NOMO-1 (cell line): ENCODE measurements around the gene LRRC8B.

ENCODE experiments used
- DNase-seq, 2 experiments: peaks; one replicate each; lab custom pipeline; 2025; ENCODE audit not compliant: unreplicated experiment in 2 of 2; lab: John Stamatoyannopoulos, UW

LRRC8B gene

GRCh38 chr1:89630048-89630447 is 105.4 kb downstream of the LRRC8B start:
- no peak for DNase-seq

GRCh38 chr1:89631816-89632656 is 107.4 kb downstream of the LRRC8B start:
- DNase-seq, result no peak

- peak; percentile 83 to 86 for DNase-seq
Measured at GRCh38 chr1:89632657-89633247, 108.1 kb downstream of the LRRC8B start, which contains the start of gene LRRC8C. LRRC8C (plus strand) TSS chr1:89633120; CDS start chr1:89686474, 53,354 bp downstream.

GRCh38 chr1:89633248-89633799 is 108.7 kb downstream of the LRRC8B start:
- DNase-seq, result peak; percentile 49 to 50

- peak; percentile 12 to 20 for DNase-seq
Measured at GRCh38 chr1:89633800-89634625, 109.4 kb downstream of the LRRC8B start.

- peak in 1 of 2 experiments; percentile 43 for DNase-seq
Measured at GRCh38 chr1:89635825-89636815, 111.5 kb downstream of the LRRC8B start.

GRCh38 chr1:89637496-89637895 is 112.9 kb downstream of the LRRC8B start:
- no peak for DNase-seq

- DNase-seq, result peak in 1 of 2 experiments; percentile 29
Measured at GRCh38 chr1:89640440-89640839, 115.8 kb downstream of the LRRC8B start.

- DNase-seq, result peak; percentile 45 to 90
Measured at GRCh38 chr1:89641781-89642180, 117.2 kb downstream of the LRRC8B start.

- DNase-seq, result no peak
Measured at GRCh38 chr1:89643577-89643976, 118.9 kb downstream of the LRRC8B start.

- DNase-seq, result no peak
Measured at GRCh38 chr1:89644119-89644814, 119.6 kb downstream of the LRRC8B start.

GRCh38 chr1:89646259-89646658 is 121.6 kb downstream of the LRRC8B start:
- no peak for DNase-seq
